ENCODE data around the gene RRAGC.

- TF ChIP-seq CTCF (IDR thresholded peaks at IDR 0.05) (no peak), POLR2A (IDR thresholded peaks at IDR 0.05) (no peak)
Measured at GRCh38 chr1:38817267-38818174, 42.1 kb downstream of the RRAGC start.

Measured in esophagus squamous epithelium (tissue), 4 donors.